Spleen (tissue), 11 donors: ENCODE results near the gene ASAP2. TPM values are rescaled to one million over a fixed set of nuclear protein-coding genes. Genes with fewer than 3 reads are reported as not detected.

Experiments used
- DNase-seq: peaks from one replicate; pipeline ENCODE4 v3.0.0-alpha.2; 2020
- H3K27ac ChIP-seq, 8 donors: fragments of 200-600 bp; sonication (generic) in 7 of 8; 1 replicate in 4 of 8; 2 replicates in 4 of 8; pipeline versions ENCODE4 v1.5.0 to v1.8.0; 2016 to 2021; ENCODE audit warnings: inconsistent platforms in 4 of 8, mild to moderate bottlenecking in 4 of 8, moderate library complexity in 1 of 8
- H3K27me3 ChIP-seq, 7 donors: fragments of 200-600 bp; sonication (generic) in 6 of 7; replicated peaks in 1 of 7; 1 replicate in 4 of 7; 2 replicates in 3 of 7; pipeline versions ENCODE4 v1.5.0 to v1.8.0; 2016 to 2021; ENCODE audit warnings: inconsistent platforms in 3 of 7, mild to moderate bottlenecking in 1 of 7
- H3K36me3 ChIP-seq, 6 donors: fragments of 200-600 bp; sonication (generic) in 5 of 6; 1 replicate in 4 of 6; 2 replicates in 2 of 6; pipeline versions ENCODE4 v1.5.0 to v1.8.0; 2016 to 2021; ENCODE audit warnings: inconsistent platforms in 2 of 6
- H3K4me1 ChIP-seq, 6 donors: fragments of 200-600 bp; sonication (generic) in 5 of 6; 1 replicate in 3 of 6; 2 replicates in 3 of 6; pipeline versions ENCODE4 v1.5.0 to v1.8.0; 2016 to 2021; ENCODE audit warnings: inconsistent platforms in 3 of 6
- H3K4me3 ChIP-seq, 8 donors: fragments of 200-600 bp; sonication (generic) in 7 of 8; 1 replicate in 4 of 8; 2 replicates in 4 of 8; pipeline versions ENCODE4 v1.5.0 to v1.8.0; 2016 to 2021; ENCODE audit warnings: inconsistent platforms in 4 of 8, mild to moderate bottlenecking in 4 of 8, moderate library complexity in 2 of 8
- H3K9me3 ChIP-seq, 8 donors: fragments of 200-600 bp; sonication (generic) in 7 of 8; 1 replicate in 4 of 8; 2 replicates in 4 of 8; pipeline versions ENCODE4 v1.5.0 to v1.8.0; 2016 to 2021; ENCODE audit warnings: inconsistent platforms in 4 of 8
- POLR2A ChIP-seq, 3 donors: fragments of 450-650 bp; IDR thresholded peaks; one replicate each; pipeline ENCODE4 v1.5.1; 2017; ENCODE audit warnings: antibody characterized with exemption in 3 of 3, mild to moderate bottlenecking in 1 of 3
- POLR2AphosphoS5 ChIP-seq, 3 donors: sonication (generic); formaldehyde crosslinking; IDR thresholded peaks; one replicate each; pipeline ENCODE4 v1.5.1; 2017; ENCODE audit warnings: antibody characterized with exemption in 3 of 3
- WGBS, 5 donors: extraction: QIAGEN DNeasy Blood & Tissue Kit in 3 of 5; methylation state at CpG; one replicate each; pipeline versions ENCODE4 v1.1.5 to v1.1.7; 2013 to 2018; 5-methylcytosine and 5-hydroxymethylcytosine counted together
- intact Hi-C: fragments of 100-400 bp; cut with DNase I; formaldehyde crosslinking; loops from one replicate; pipeline ENCODE4 v1.15.0; 2023; ENCODE audit warnings: low total_unique reads
- polyA plus RNA-seq, 3 donors: library from polyadenylated mRNA; stranded (reverse); fragments of 200-250 nt; gene quantifications; one replicate each; pipeline ENCODE4 v1.2.1, GENCODE V29; 2013
- total RNA-seq, 7 donors: library from RNA; depleted of rRNA in 3 of 7; stranded (reverse); fragments of >200 nt in 3 of 7; fragmentation: NEBNext Ultra II Directional in 4 of 7; extraction: Animal tissue kit (Norgen Biotek cat#: 25700) in 4 of 7; gene quantifications; one replicate each; pipeline versions ENCODE4 v1.1.0 to v1.2.1, GENCODE V29; 2016 to 2021
- TF ChIP-seq, protein P1 (sequence below), 11 experiments: fragments of 200-600 bp in 7 of 11; fragments of 450-650 bp in 4 of 11; sonication (generic) in 4 of 11; IDR thresholded peaks in 8 of 11; conservative IDR thresholded peaks in 3 of 11; 1 replicate in 7 of 11; 2 replicates in 4 of 11; pipeline versions ENCODE4 v1.4.0 to v1.8.0; 2016 to 2021; ENCODE audit warnings: antibody characterized with exemption in 11 of 11, inconsistent platforms in 4 of 11, mild to moderate bottlenecking in 1 of 11
- donor health status: healthy with polysubstance abuse.
- donor health status: DM: no; HTN: no; CAD: no; lungs with moderate emphysema.
- donor health status: DM: no; HTN: no; CAD: no.
- donor health status: Bipolar disorder and iron deficiency.
- donor health status: healthy.
- donor health status: DM: no; HTN: no; CAD: no.
- donor health status: DM: yes; HTN: yes; CAD: no.

ASAP2 gene
- total and polyA plus RNA-seq, 10 donors: 0.93 to 3.0 (median 2.2) TPM

- no peak for DNase-seq
- TF ChIP-seq, protein P1, sequence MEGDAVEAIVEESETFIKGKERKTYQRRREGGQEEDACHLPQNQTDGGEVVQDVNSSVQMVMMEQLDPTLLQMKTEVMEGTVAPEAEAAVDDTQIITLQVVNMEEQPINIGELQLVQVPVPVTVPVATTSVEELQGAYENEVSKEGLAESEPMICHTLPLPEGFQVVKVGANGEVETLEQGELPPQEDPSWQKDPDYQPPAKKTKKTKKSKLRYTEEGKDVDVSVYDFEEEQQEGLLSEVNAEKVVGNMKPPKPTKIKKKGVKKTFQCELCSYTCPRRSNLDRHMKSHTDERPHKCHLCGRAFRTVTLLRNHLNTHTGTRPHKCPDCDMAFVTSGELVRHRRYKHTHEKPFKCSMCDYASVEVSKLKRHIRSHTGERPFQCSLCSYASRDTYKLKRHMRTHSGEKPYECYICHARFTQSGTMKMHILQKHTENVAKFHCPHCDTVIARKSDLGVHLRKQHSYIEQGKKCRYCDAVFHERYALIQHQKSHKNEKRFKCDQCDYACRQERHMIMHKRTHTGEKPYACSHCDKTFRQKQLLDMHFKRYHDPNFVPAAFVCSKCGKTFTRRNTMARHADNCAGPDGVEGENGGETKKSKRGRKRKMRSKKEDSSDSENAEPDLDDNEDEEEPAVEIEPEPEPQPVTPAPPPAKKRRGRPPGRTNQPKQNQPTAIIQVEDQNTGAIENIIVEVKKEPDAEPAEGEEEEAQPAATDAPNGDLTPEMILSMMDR (IDR thresholded peaks at IDR 0.05 in 8 of 11, conservative IDR thresholded peaks at IDR 0.05 in 3 of 11): no peak
- no peak for TF ChIP-seq POLR2AphosphoS5 (IDR thresholded peaks at IDR 0.05)
- no peak for TF ChIP-seq POLR2A (IDR thresholded peaks at IDR 0.05)
- peaks cover 0 to 2% (median 0%) of the 10 kb centered on the region in 8 donors for H3K9me3 ChIP-seq
- H3K4me1 ChIP-seq: no peaks in the 10 kb centered on the region
- no peaks in the 10 kb centered on the region for H3K36me3 ChIP-seq
- no peak overlapping the region for H3K4me3 ChIP-seq
- no peak overlapping the region for H3K27ac ChIP-seq
- H3K27me3 ChIP-seq: peaks cover 0 to 67% (median 19%) of the 10 kb centered on the region in 7 donors
- WGBS, 5 donors: 87 to 96% (median 92%) methylated on average over 2 of the region's 2 CpGs
- intact Hi-C loops: no loop called here
Measured at GRCh38 chr2:9222893-9223287, 16.3 kb downstream of the ASAP2 start.

DNA sequence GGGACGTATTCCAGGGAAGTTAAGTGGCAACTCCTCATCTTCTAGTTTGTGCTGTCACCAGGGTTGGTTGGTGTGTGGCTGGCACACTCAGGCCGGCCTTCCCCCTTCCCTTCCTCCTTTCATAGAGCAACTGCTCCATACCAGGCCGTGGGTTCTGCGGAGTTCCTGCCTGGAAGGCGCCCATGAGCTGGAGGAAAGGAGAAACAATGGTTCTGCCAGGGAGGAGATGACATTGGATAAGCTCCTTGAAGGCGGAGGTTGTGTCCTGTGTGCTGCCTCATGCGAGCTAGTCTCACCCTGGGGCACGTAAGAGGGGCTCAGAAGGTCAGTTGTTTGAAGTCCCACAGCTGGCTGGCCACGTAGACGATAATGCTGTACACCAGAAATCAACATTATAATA is 19.2 kb downstream of the ASAP2 start:
- H3K36me3 ChIP-seq: no peaks in the 10 kb centered on the region
- no peak for DNase-seq
- intact Hi-C loops: no loop called here
- H3K4me1 ChIP-seq: peaks cover 0 to 9% (median 3%) of the 10 kb centered on the region in 6 donors
- peaks cover 0 to 1% (median 0%) of the 10 kb centered on the region in 8 donors for H3K9me3 ChIP-seq
- H3K4me3 ChIP-seq: no peak overlapping the region
- TF ChIP-seq POLR2AphosphoS5 (IDR thresholded peaks at IDR 0.05) (no peak), POLR2A (IDR thresholded peaks at IDR 0.05) (no peak)
- TF ChIP-seq, protein P1 (IDR thresholded peaks at IDR 0.05 in 8 of 11, conservative IDR thresholded peaks at IDR 0.05 in 3 of 11): no peak
- no peak overlapping the region for H3K27ac ChIP-seq
- H3K27me3 ChIP-seq: peaks cover 0 to 87% (median 38%) of the 10 kb centered on the region in 7 donors
- 75 to 91% (median 83%) methylated on average over 10 of the region's 10 CpGs for WGBS, 5 donors

DNA sequence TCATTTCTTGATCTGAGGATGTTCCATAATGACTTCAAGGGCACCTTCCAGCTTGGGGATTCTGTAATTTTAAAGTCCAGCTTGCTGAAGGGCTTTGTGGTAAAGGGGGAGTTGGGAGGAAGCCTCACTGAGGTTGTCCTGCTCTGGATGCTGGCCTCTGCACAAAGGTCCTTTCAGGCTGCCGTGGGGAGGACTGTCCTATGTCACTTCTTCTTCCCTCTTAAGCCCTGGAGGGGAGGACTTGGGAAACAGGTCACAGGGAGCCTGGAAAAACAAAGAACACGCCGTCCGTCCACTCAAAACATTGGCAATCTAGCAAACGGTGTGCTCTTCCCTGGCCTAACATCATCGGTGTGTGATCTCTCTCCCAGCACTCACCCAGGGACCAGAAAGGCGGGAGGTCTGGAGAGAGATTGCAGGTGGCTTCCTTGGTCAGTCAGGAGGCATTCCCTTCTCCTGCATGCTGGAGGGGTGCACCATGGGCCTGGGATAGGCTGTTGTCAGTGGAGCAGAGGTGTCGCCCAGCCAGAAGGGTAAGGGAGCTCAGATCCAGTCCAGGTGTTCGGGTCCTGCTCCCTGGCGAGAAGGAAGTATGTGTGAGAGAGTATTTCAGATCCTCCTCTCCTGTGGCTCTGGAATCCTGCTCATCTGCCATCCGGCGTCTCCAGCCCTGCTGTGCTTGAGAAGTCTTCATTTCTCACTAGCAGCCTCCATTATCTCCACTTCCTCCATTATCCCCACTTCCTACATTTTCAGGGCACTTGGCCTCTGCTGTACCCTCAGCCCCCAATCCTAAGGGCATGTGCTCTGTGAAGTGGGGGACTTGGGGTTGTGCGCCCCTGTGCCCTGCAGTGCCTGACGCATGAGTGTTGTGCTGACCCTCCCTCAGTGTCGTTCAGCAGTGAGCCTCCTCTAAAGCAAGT is 20.1 kb downstream of the ASAP2 start:
- 77 to 79% (median 78%) methylated on average over 15 of the region's 15 CpGs for WGBS, 5 donors

More for the DNA sequence above, 20.1 kb downstream of the ASAP2 start:
- peaks cover 0 to 96% (median 38%) of the 10 kb centered on the region in 7 donors for H3K27me3 ChIP-seq
- no peaks in the 10 kb centered on the region for H3K9me3 ChIP-seq
- DNase-seq: no peak
- intact Hi-C loops: no loop called here
- no peak overlapping the region for H3K27ac ChIP-seq
- no peaks in the 10 kb centered on the region for H3K36me3 ChIP-seq
- H3K4me3 ChIP-seq: no peak overlapping the region
- H3K4me1 ChIP-seq: peaks cover 0 to 18% (median 10%) of the 10 kb centered on the region in 6 donors
- TF ChIP-seq POLR2A (IDR thresholded peaks at IDR 0.05) (no peak), POLR2AphosphoS5 (IDR thresholded peaks at IDR 0.05) (no peak)
- TF ChIP-seq, protein P1 (IDR thresholded peaks at IDR 0.05 in 8 of 11, conservative IDR thresholded peaks at IDR 0.05 in 3 of 11): no peak
